ENCODE measurements around the gene DYNC1I1. TPM values are rescaled to one million over a fixed set of nuclear protein-coding genes. Genes with fewer than 3 reads are reported as not detected.

The DYNC1I1 gene
- total RNA-seq, 1 donor from 2014 or later = 0.79 TPM

- Histone ChIP-seq H3F3A (ENCODE audit: low read depth) (no peaks in the 10 kb centered on the region), H2AFZ (replicated peaks) (no peak overlapping the region), H3K4me2 (no peak overlapping the region), H3K4me3 (no peak overlapping the region), H3K27me3 (no peaks in the 10 kb centered on the region), H3K27ac (no peak overlapping the region), H3K36me3 (no peaks in the 10 kb centered on the region), H3K4me1 (no peaks in the 10 kb centered on the region), H3K9ac (no peak overlapping the region), H4K20me1 (ENCODE audit: low read depth) (no peaks in the 10 kb centered on the region), H3K79me2 (ENCODE audit: low read depth) (no peaks in the 10 kb centered on the region), H3K9me3 (ENCODE audit: low read depth) (no peaks in the 10 kb centered on the region)
- no peak for TF ChIP-seq CTCF (IDR thresholded peaks at IDR 0.05)
- TF ChIP-seq EZH2phosphoT487 (IDR thresholded peaks at IDR 0.05) = no peak
- no peak for TF ChIP-seq EZH2 (IDR thresholded peaks at IDR 0.05)
- H3K4me1 Mint-ChIP-seq = no peaks in the 10 kb centered on the region
- no peak overlapping the region for H3K4me3 Mint-ChIP-seq
- no peak overlapping the region for H3K27ac Mint-ChIP-seq
- no peaks in the 10 kb centered on the region for H3K27me3 Mint-ChIP-seq (ENCODE audit: insufficient read depth, low read depth)
- no peak for DNase-seq (ENCODE audit: low spot score)
- H3K36me3 Mint-ChIP-seq = no peaks in the 10 kb centered on the region
- H3K9me3 Mint-ChIP-seq = no peaks in the 10 kb centered on the region
These were observed 88.7 kb downstream of the DYNC1I1 start for GRCh38 chr7:95861041-95861440.

- Histone ChIP-seq H3K36me3 (no peaks in the 10 kb centered on the region), H3K27me3 (no peaks in the 10 kb centered on the region), H3K4me1 (peaks cover 4% of the 10 kb centered on the region), H3K4me3 (no peak overlapping the region), H3K4me2 (no peak overlapping the region), H3K27ac (no peak overlapping the region), H4K20me1 (ENCODE audit: low read depth) (no peaks in the 10 kb centered on the region), H3F3A (ENCODE audit: low read depth) (no peaks in the 10 kb centered on the region), H2AFZ (replicated peaks) (no peak overlapping the region), H3K9me3 (ENCODE audit: low read depth) (no peaks in the 10 kb centered on the region), H3K79me2 (ENCODE audit: low read depth) (no peaks in the 10 kb centered on the region), H3K9ac (no peak overlapping the region)
- TF ChIP-seq EZH2 (IDR thresholded peaks at IDR 0.05) (no peak), EZH2phosphoT487 (IDR thresholded peaks at IDR 0.05) (no peak), CTCF (IDR thresholded peaks at IDR 0.05) (no peak)
- H3K4me1 Mint-ChIP-seq = no peaks in the 10 kb centered on the region
- no peak for DNase-seq (ENCODE audit: low spot score)
- H3K27me3 Mint-ChIP-seq (ENCODE audit: insufficient read depth, low read depth) = no peaks in the 10 kb centered on the region
- H3K36me3 Mint-ChIP-seq = no peaks in the 10 kb centered on the region
- H3K27ac Mint-ChIP-seq = no peak overlapping the region
- H3K9me3 Mint-ChIP-seq = no peaks in the 10 kb centered on the region
- H3K4me3 Mint-ChIP-seq = no peak overlapping the region
These were observed 91.3 kb downstream of the DYNC1I1 start for GRCh38 chr7:95863623-95864022.

GRCh38 chr7:95865716-95866371, 93.5 kb downstream of the DYNC1I1 start:
- H3K4me3 ChIP-seq = no peak overlapping the region
- no peaks in the 10 kb centered on the region for H3K27me3 ChIP-seq
- H3K36me3 ChIP-seq = no peaks in the 10 kb centered on the region
- no peak overlapping the region for H3K27ac Mint-ChIP-seq
- no peak overlapping the region for H3K4me2 ChIP-seq
- DNase-seq (ENCODE audit: low spot score) = peak; percentile 70
- no peaks in the 10 kb centered on the region for H4K20me1 ChIP-seq (ENCODE audit: low read depth)
- H3K4me1 Mint-ChIP-seq = no peaks in the 10 kb centered on the region
- H3F3A ChIP-seq (ENCODE audit: low read depth) = no peaks in the 10 kb centered on the region
- no peak overlapping the region for H2AFZ ChIP-seq (replicated peaks)
- H3K9ac ChIP-seq = no peak overlapping the region
- peaks cover 4% of the 10 kb centered on the region for H3K4me1 ChIP-seq
- H3K27ac ChIP-seq = no peak overlapping the region
- TF ChIP-seq EZH2phosphoT487 (IDR thresholded peaks at IDR 0.05) = no peak
- no peak for TF ChIP-seq EZH2 (IDR thresholded peaks at IDR 0.05)
- peak; percentile 68 for TF ChIP-seq CTCF (IDR thresholded peaks at IDR 0.05)
- no peaks in the 10 kb centered on the region for H3K36me3 Mint-ChIP-seq
- no peak overlapping the region for H3K4me3 Mint-ChIP-seq
- H3K9me3 Mint-ChIP-seq = no peaks in the 10 kb centered on the region
- no peaks in the 10 kb centered on the region for H3K9me3 ChIP-seq (ENCODE audit: low read depth)
- H3K79me2 ChIP-seq (ENCODE audit: low read depth) = no peaks in the 10 kb centered on the region
- H3K27me3 Mint-ChIP-seq (ENCODE audit: insufficient read depth, low read depth) = no peaks in the 10 kb centered on the region
